GM19397 (cell line): ENCODE measurements around the gene CALCB.

ENCODE experiments used
- ATAC-seq: cut with Tn5 transposase; IDR thresholded peaks from one replicate; pipeline ENCODE4 v1.9.1; 2021; ENCODE audit warnings: mild to moderate bottlenecking, moderate library complexity; ENCODE audit not compliant: unreplicated experiment

CALCB gene

DNA sequence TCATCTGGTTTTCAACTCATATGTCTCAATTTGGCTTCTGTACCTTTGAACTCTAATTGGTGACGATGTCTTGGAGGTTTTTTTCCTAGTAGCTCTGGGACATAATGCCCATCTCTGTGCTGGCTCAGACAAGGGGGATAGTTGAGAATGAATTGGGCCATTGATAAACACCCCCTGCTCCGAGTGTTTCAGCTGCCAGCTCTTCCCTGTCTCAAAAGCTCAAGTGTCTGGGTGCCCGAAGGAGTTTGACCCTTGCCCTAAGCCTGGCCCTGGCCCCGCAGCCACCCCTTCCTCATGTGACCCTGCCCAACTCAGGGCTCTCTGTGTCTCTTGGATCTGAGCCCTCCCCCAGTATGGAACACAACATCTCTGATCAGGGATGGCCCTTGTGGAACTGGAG lies 44.4 kb downstream of the CALCB start:
- no peak for ATAC-seq

DNA sequence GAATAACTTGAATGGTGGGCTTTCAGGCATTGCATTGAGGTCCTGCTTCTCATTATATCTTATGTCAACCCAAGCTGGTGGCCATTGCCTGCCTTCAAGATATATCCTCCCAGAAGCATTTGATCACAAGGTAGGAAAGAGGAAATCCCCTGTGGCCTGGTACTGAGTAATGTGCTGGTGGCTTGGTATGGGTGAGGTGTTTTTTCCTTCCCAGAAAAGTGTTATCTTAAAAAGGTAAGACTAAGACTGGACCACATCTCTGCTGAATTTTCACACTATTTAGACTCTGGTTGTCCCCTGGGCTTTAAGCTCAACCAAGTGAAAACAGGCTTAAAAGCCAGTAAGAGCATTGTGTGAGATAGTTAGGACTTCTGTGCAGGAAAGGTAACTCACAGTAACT lies 45.0 kb downstream of the CALCB start:
- ATAC-seq, result no peak

DNA sequence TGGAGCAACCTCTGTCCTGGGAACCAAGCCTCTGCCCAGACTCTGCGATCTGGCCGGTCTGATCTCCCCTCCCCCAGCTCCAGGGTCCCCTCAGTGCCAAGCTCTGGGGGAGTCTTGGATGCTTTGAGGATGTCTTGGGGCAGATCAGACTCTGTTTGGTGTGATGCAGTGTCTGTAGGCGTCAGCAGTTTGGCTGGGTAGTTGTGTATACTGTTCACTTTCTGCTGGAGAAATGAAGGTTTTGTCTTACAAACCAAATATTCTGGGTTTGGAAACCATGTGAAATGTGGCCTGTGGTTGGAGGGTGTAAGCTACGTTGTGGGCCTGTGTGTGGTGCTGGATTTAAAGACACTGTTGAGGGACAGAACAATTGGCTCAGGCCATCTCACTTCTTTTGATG lies 46.0 kb downstream of the CALCB start:
- no peak for ATAC-seq

DNA sequence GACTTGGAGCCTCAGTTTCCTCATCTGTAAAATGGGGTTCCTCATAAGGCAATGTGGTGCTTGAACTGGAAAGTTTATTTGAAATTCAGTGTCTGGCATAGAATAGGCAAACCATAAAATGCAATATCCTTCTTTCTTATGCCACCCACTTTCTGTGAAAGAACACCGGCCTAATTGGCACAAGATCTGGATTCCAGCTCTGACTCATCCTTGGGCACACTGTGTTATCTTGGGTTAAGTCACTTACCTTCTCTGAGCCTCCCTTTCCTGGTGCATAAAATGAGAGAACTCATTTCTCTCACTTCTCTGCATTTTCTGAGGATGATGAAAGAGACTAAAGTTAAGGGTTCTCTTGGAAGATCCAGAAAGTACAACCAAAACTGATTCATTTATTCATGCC lies 46.4 kb downstream of the CALCB start:
- no peak for ATAC-seq

DNA sequence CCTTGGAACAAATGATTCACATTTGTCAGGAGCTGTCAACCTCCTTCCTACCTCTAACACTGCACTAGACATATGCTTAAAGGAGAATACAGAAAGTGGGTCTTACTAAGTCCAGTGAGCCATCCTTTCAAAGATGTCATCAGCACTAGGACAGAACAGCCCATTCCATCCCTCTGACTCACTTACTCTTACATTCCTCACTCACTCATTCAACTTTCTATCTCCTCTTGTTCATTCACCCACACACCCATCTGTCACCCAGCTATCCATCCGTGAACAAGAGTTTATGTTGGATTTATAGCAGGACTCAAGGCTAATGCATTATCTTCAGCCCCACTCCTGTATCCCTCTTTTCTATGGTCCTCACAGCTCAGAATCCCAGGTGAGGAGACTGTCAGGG lies 50.5 kb downstream of the CALCB start:
- ATAC-seq, result no peak

DNA sequence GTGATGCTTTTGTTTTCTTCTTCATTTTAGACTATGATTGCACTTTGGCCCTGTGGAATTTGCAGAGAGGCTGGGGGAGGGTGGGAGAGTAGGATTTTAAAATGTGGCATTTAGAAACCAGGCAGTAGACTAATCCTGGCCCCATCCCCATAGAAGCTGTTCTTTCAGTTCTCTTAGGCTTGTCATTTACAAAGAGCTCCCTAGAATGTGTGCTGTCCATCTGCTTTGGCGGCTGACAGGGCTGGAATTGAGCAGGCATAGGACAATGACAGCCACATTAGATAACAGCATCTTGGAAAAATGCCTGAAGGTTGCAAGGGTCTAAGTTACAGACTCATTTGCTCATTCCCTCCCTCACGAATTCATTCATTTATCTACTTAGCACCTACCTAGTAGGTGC lies 51.1 kb downstream of the CALCB start:
- no peak for ATAC-seq

DNA sequence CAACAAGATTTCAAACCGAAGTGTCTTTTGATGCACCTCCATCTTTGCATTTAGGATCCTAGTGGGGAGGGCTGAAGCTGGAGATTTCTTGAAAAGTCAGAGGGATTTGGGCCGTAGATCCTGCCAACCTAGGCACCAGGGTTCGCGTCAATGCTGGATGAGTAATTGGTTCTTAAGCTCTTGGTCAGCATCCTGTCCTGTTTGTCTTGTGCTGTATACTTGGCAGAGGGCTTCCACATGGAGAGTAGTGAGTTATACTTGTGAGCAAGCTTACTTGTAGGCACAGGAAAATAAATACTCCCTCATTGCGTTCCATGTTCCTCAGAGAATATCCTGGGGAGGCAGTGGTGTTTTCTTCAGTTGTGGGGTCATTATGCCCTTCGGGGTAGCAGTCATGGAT lies 53.9 kb downstream of the CALCB start:
- no peak for ATAC-seq
